NCI-H460 (cell line): ENCODE results near the gene LTBP1. TPM values are rescaled to one million over a fixed set of nuclear protein-coding genes. Genes with fewer than 3 reads are reported as not detected.
A peak's percentile ranks its signal among the peaks of the same experiment; 100 is the strongest.

Experiments used
- DNase-seq: peaks from one replicate; pipeline ENCODE4 v3.0.0-alpha.2; 2016; ENCODE audit warnings: low read depth; ENCODE audit errors: extremely low read depth
- total RNA-seq: library from RNA; depleted of rRNA; stranded (reverse); fragments of >200 nt; shearing (Covaris generic); gene quantifications from 2 replicates; pipeline ENCODE4 v1.2.3, GENCODE V29; 2014

LTBP1 gene
- total RNA-seq, 1 experiment from 2014 or later: 1.2 TPM

DNA sequence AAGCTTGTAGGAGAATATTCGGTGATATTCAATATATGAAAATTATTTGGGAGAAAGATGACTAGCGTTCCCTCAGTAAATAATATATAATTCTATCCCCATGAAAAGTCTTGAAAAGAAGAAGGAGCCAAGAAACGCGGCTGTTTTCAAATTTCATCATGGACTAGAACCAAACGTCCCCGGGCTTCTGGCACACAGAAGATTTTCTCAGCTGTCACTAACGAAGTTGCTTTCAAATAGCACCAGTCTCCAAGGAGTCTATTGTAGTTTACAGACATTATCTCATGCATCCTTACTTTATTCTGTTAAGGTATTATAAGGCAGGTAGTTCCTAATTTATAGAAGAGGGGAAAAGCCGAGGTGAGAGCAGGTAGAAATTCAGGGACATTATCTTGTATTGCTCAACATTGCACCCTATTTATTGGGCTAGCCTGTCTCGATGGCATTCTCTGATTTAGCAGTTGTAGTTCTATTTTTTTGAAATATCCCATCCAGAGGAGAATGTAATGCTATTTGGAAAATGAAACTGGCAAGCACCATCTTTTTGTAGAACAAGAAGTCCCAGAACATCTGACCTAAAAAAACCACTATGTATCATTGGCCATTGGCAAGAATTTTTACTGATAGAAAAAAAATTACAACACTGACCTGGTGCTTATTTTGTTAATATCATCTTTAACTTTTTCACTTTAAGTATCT is 331.6 kb downstream of the LTBP1 start:
- no peak for DNase-seq

- DNase-seq: no peak
Measured at GRCh38 chr2:33284287-33284686, 337.5 kb downstream of the LTBP1 start.

GRCh38 chr2:33287507-33288005 is 340.8 kb downstream of the LTBP1 start:
- DNase-seq: no peak

- no peak for DNase-seq
Measured at GRCh38 chr2:33288011-33288410, 341.3 kb downstream of the LTBP1 start.

DNA sequence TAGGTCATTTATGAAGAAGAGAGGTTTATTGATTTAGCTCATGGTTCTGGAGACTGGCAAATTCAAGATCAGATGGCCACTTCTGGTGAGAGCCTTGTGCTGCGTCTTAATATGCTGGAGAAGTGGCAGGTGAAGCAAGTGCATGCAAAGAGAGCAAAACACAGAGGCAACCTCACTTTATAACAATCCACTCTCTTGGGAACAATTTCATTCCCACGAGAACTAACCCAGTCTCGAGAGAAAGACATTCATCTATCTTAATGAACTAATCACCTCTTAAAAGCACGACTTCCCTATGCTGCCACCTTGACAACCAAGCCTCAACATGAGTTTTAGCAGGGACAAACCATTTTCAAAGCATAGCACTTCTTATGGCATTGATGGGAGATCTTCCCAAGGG is 343.2 kb downstream of the LTBP1 start:
- DNase-seq: no peak

DNA sequence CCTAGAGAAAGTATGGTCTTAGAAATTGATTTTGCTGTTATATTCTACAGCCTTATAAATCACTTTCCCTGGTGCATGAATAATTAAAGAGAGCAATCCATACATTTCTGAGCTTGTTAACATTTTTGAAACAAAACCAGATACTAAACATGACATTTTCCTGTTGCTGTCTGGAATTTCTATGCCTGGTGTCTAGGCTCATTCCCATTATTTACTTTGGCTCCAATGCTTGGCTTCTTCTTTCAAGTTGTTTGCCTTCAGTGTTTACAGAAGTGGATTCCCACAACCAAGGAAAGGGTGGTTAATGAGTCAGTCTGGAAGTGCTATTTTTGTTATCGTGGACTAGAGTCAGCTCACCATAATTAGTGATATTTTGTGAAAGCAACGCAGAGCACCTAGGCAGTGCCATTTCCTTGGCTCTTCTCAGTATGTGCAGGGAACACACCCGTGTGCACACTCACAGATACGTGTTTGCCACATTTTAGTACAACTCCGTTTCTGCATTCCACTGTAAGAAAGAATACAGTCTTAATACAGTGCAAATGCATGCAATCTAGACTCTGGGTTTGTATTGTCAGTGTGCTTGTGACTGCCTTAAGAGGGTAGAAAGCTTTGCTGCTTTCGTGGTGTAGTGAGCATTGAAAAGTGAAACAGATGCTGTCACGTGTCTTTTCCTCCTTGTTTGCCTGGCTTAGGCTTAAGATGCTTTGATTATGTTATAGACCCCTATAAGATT is 344.7 kb downstream of the LTBP1 start:
- peak; percentile 93 for DNase-seq

GRCh38 chr2:33292063-33292462 is 345.3 kb downstream of the LTBP1 start:
- DNase-seq: no peak

GRCh38 chr2:33292981-33293595 is 346.3 kb downstream of the LTBP1 start:
- DNase-seq: no peak

DNA sequence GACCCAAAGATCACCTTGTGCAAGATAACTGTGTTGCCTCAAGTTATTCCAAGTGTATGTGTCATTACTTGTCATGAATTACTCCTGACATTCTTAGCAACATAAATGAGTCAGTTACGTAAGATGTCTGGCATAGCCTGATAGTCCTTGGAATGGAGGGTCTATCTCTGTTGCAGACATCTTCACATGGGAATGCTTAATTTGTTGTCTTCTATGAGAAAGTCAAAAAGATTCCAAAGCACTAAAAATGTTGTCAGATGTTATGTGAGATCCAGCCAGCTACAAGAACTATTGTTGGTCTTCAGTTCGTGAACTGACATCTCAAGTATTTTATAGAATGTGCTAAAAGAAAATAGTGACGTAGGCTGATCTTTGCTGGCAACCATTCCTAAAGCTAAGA is 351.5 kb downstream of the LTBP1 start:
- peak; percentile 67 for DNase-seq

DNA sequence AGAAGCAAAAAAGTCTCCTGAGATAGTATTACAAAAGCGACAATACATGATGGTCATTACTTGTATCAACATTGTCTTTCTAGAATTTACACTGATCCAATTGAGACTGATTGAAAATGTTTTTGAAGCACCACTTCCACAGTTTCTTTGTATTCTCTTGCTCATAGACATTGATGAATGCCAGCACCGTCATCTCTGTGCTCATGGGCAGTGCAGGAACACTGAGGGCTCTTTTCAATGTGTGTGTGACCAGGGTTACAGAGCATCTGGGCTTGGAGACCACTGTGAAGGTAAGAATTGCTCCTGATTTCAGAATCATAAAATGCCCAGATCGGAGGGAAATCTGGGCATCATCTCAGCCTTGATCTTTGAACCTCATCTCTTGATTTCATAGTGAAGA is 354.6 kb downstream of the LTBP1 start:
- no peak for DNase-seq

DNA sequence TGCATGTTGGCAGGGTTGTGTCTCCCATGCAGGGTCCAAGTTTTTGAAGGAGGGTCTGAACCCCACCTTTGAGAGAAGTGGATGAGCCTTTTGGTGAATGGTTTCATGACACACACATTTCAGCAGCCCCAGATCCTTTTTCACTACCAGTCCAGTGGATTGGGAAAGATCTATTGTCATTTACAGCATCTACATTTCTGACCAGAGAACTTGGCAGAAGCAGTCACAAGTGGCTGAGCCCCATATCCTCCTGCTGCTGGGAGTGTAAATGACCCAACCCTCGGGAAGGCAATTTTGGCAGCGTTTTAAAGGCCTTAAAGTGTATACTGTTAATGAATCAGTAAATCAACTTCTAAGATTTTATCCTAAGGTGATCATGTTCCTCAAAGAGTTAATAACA is 355.6 kb downstream of the LTBP1 start:
- no peak for DNase-seq

DNA sequence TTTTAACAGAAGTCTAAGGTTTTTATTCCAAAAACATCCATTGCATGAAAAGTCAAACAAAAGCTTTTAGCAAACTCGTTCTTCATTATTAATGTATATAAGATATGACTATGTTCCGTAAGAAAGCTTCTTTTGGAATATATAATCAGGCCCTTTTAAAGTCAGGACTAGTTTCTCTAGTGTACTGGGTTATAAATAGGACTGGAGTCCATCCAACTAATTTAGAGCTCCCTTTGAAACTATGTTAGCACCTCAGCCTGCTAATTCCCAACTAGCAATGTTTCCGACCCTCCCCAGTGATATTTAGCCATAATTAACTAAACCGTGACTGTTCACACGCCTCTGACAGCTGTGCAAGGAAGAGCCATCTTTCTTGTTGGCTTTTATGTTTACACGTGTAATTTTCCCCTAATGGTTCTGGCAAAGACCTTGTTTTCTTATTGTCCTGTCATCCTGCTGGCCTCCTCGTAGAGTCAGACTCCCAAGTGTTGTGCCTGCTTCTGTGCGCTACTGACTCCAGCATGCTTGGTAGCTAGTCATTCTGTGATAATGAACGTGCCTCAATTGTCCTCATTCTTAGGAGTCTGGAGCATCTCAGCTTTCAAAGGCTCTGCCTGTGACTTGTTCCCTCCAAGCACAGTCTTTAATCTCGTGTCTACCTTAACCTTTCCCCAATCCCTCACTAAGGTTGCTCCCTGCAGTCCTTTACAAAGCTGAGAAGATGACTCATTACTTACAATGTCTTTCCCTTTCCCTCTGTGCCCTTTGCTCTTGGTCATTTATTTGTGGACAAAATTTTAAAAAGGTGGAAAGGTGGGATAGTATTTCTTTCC is 357.5 kb downstream of the LTBP1 start:
- no peak for DNase-seq

DNA sequence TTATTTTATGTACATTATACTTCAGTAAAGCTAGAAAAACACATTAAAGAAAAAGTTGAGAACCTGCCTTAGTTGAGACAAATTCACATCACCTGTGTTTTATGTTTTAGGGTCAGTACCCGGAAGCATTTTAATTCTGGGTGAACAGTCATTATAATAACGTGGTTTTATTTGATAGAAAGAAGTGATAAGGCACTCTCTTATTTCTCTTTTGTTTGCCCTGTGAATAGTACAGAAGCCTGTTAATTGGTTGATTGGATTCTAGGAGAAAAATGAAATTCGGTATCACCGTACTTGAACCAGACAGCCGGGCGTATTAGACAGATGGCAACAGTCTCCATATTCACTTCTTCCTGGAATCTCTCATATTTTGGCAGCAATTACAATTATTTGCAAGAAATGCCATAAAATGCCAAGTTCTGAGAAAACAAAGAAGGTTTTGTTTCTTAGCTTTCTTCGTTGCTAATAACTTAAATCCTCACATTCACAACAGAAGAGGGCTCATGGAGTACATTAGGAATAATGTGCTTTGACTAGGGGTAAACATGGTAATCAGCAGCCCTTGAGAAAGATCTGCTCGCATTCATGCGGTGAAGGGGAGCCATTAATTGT is 361.0 kb downstream of the LTBP1 start:
- DNase-seq: no peak

- no peak for DNase-seq
Measured at GRCh38 chr2:33312355-33312754, 365.6 kb downstream of the LTBP1 start.

DNA sequence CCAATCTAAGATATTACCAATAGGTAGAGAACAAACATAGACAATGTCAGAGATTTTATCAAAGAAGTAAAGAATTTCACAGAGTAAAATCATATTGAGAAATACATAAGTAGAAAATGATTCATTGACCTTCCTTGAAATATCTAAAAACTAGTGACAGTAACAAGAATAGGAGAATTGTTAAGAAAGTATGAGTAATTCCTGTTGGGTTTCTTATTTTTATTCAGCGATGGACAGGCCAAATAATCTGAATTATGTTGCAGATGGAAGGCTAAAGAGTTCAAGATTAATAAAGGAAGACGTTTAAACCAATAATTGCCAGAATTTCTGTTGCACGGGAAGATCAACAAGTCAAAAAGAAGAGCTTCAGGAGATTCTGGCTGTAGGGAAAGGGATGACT is 366.3 kb downstream of the LTBP1 start:
- DNase-seq: no peak

GRCh38 chr2:33314541-33314940 is 367.8 kb downstream of the LTBP1 start:
- DNase-seq: no peak

DNA sequence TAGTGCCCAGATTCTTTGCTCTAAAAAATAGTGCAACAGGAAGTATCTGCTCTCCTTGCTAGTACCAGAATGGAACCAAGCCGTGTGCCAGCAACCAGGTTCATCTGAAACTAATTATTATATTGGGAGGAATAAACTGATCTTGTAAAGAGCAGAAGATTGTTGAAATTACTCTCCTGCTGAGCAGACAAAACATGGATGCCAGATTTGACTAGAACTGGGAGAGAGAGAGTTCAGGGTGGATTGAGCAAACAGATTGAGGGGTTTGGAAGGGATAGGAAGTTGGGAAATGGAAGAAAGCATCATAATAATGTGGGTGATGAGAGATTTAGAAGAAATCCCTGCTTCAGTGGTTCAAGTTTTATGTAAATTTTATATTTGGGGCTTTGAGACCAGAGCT is 369.6 kb downstream of the LTBP1 start:
- no peak for DNase-seq

DNA sequence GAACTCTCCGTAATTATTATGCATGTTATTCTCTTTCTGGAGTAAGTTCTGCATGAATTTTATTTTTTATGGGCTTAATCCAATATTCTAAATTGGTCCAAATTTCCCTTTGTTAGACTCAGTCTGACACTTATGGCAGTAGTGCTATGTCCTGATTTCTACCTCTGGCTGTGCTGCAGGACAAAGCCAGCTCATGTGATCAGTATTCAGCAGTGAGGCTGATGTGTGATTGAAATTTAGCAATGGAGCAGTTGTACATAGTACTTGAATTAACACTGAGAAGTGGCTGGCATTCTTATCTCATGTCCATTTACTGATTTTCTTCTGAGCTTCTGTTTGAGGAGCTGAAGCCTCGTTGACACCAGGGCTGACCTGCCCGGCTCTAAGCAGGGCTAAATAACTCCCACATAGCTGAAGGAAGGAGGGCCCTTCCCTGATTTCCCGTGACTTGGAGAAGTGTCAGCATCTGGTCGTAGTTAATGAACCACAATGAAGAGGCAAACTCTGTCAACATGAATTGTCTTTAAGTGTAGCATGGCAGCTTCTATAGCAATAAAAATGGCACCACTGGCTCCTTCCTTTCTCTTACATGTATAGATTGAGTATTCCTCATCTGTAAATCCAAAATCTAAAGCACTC is 370.7 kb downstream of the LTBP1 start:
- DNase-seq: no peak

- DNase-seq: no peak
Measured at GRCh38 chr2:33318456-33318855, 371.7 kb downstream of the LTBP1 start.

DNA sequence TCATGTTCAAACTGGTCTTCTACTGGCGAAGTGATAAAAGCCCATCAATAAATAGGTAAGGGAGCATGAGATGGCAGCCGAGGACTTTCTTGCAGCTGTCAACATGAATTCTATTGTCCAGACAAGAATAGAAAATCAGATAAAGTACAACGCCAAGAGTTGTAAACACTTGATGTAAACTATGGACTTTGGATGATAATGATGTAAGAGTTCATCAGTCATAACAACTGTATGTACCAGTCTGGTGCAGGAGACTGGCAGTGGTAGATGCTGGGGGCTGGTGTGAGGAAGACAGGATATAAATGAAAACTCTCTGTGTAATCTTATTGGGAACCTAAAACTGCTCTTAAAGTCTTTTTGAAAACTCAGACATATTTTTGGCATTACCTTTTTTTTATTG is 373.8 kb downstream of the LTBP1 start:
- no peak for DNase-seq
